Brain (organoid and tissue), 1 donor: ENCODE results near the gene MRTFA. TPM values are rescaled to one million over a fixed set of nuclear protein-coding genes. Genes with fewer than 3 reads are reported as not detected.

Experiments
- polyA plus RNA-seq: library from polyadenylated mRNA; stranded (reverse); fragments of 350-450 nt; fragmentation: Illumina TruSeq; extraction: RNeasy Lipid Tissue Mini Kit (QIAGEN cat#74804); gene quantifications from one replicate; pipeline ENCODE4 v1.2.3, GENCODE V29; 2015; ENCODE audit warnings: low read depth, low replicate concordance; ENCODE audit not compliant: insufficient read depth

Gene MRTFA
- polyA plus RNA-seq, 1 donor from 2014 or later, result 37.2 TPM

Other genes starting within 250 kb of the MRTFA start
- 1.8 TPM for gene MCHR1, start 42.8 kb upstream of the MRTFA start, polyA plus RNA-seq
- gene SLC25A17, start 182.6 kb upstream of the MRTFA start, polyA plus RNA-seq, result 26.1 TPM
- gene ST13, start 219.9 kb upstream of the MRTFA start, polyA plus RNA-seq, result 312 TPM
- gene XPNPEP3, start 220.4 kb upstream of the MRTFA start, polyA plus RNA-seq, result 4.1 TPM
- not detected for gene DNAJB7, start 225.4 kb upstream of the MRTFA start, polyA plus RNA-seq